ENCODE results near the gene NIFK. TPM values are rescaled to one million over a fixed set of nuclear protein-coding genes. Genes with fewer than 3 reads are reported as not detected.

NIFK gene
- 59.8 and 78.2 TPM in 2 replicates for total RNA-seq

GRCh38 chr2:121736462-121737336 is at the start of gene NIFK:
NIFK (minus strand) TSS chr2:121736875; CDS start chr2:121736850, 25 bp downstream.

GRCh38 chr2:121755237-121756111 is 18.8 kb upstream of the NIFK start, which contains the start of gene TSN:
TSN (plus strand) TSS chr2:121755651; CDS start chr2:121755780, 129 bp downstream.

Other genes starting within 250 kb of the NIFK start
- gene RNU4ATAC, start 206.0 kb downstream of the NIFK start, total RNA-seq = not detected in 2 replicates
- 49.6 and 74.6 TPM in 2 replicates for gene CLASP1, start 87.4 kb downstream of the NIFK start, total RNA-seq
- 46.0 and 61.2 TPM in 2 replicates for gene TSN, start 18.8 kb upstream of the NIFK start, total RNA-seq